Spleen (tissue), 7 donors: Measurements from ENCODE around the gene ADAM19.

Source experiments
- CTCF ChIP-seq, 11 experiments: fragments of 200-600 bp in 7 of 11; fragments of 450-650 bp in 4 of 11; sonication (generic) in 4 of 11; IDR thresholded peaks in 8 of 11; conservative IDR thresholded peaks in 3 of 11; 1 replicate in 7 of 11; 2 replicates in 4 of 11; pipeline versions ENCODE4 v1.4.0 to v1.8.0; 2016 to 2021; ENCODE audit warnings: antibody characterized with exemption in 11 of 11, inconsistent platforms in 4 of 11, mild to moderate bottlenecking in 1 of 11
- POLR2A ChIP-seq, 3 donors: fragments of 450-650 bp; IDR thresholded peaks; one replicate each; pipeline ENCODE4 v1.5.1; 2017; ENCODE audit warnings: antibody characterized with exemption in 3 of 3, mild to moderate bottlenecking in 1 of 3
- POLR2AphosphoS5 ChIP-seq, 3 donors: sonication (generic); formaldehyde crosslinking; IDR thresholded peaks; one replicate each; pipeline ENCODE4 v1.5.1; 2017; ENCODE audit warnings: antibody characterized with exemption in 3 of 3
- donor health status: DM: no; HTN: no; CAD: no; lungs with moderate emphysema.
- donor health status: DM: no; HTN: no; CAD: no.
- donor health status: DM: no; HTN: no; CAD: no.

- peak in 2 of 11 experiments; percentile 7 to 27 for TF ChIP-seq CTCF (IDR thresholded peaks at IDR 0.05 in 8 of 11, conservative IDR thresholded peaks at IDR 0.05 in 3 of 11)
- TF ChIP-seq POLR2AphosphoS5 (IDR thresholded peaks at IDR 0.05), result peak; percentile 62 to 83 (median 77)
- TF ChIP-seq POLR2A (IDR thresholded peaks at IDR 0.05), result no peak
Observed at GRCh38 chr5:157486221-157486681, 89.3 kb downstream of the ADAM19 start.
